Effector CD8-positive, alpha-beta T cell (primary cell): ENCODE measurements around the gene PCDH9.
"Not testable (repeated sequence)": the region's sequence is repeated elsewhere in the genome, so short reads cannot be mapped to it uniquely, and the experiment has no call there.

Source experiments
- DNase-seq: peaks from one replicate; lab custom pipeline; 2025; lab: John Stamatoyannopoulos, UW

PCDH9 gene

DNA sequence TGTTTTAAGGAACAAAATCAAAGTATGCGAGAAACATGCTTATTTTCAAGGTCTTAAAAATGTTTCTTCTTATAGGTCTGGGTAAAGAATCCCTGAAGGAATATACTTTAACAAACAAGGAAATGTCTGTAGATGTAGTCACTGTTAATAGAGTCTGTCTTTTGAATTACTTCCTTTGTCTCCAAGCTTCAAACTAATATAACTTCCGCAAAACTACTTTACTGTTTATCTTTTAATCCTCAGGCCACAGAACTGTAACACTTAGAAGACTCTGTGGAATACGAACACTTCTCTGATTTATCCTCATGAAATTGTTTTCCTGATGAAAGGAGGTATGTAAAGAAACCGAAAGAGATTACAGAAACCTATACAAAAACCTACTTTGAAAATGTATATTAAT, 316.0 kb downstream of the PCDH9 start:
- no peak for DNase-seq

DNA sequence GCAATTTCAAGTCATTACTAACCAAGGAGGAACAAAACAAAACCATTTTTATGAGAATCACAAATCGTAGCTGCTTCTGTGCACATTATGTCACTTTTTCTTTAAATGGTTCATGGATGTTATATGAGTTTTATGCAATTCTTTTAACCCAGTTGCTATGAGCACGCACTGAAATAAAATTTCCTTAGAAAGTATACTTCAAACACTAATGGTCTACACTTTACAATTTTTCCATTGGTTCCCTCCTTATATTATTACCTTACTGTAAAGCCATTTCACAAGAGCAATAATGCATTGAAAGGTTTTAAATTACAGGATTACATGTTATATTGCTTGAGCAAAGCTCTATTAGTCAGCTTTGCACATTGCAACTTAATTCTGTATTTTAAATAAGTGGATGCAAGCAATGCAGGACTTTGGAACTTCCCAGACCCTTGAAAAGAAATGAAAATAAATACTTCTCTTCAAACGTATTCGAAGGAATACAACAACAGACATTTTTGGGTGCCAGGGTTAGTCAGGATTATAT, 318.7 kb downstream of the PCDH9 start:
- no peak for DNase-seq

DNA sequence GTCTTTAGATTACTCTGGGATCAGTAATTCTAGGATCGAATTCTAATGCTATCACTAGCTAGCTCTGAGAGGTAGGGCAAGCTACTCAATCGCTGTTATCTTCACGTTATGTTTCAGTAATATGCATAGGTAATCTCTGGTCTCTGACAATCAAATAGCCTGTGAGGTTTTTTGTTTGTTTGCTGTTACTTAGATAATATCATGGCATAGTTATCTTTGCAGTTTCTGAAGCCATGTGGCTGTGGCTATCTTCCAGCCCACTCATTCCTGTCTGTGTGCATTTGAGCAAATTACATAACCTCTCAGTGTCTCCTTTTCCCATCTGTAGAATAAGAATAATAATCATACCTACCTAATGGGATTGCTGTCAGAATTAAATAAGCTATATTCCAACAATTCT, 330.2 kb downstream of the PCDH9 start:
- no peak for DNase-seq

DNA sequence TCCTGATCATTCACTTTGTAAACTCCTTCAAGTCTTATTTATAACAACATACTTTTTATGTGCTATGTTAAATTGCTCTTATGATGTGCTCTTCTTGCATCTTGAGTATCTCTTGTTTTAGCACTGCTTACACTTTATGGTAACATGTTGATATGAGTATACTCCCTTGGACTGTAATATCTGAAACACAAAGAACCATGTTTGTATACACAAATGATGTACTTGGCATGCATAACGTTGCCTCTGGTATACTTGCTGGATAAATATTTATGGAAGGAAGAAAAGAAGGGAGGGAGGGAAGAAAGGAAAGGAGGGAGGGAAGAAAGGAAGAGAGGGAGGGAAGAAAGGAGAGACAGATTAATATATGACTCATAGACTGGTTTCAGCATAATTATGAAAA, 333.2 kb downstream of the PCDH9 start:
- DNase-seq, result no peak

DNA sequence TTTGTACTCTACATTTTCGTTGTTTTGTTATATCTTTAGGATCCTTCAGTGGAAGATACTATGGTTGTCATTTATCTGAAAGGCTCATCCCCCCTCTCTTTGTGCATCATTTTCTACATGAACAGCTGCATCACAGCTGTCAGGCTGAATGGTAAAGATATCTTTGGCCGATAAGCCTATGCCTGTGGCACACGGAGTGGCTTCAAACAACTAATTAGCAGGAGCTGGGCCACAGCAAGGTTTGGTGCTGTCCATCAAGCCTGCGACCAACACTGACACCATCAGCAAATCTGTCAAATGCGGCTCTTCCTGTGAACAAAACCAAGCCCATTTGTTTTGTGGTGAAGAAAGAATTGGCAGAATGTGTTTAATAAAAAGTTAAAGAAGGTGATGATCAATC, 334.4 kb downstream of the PCDH9 start:
- DNase-seq, result no peak

DNA sequence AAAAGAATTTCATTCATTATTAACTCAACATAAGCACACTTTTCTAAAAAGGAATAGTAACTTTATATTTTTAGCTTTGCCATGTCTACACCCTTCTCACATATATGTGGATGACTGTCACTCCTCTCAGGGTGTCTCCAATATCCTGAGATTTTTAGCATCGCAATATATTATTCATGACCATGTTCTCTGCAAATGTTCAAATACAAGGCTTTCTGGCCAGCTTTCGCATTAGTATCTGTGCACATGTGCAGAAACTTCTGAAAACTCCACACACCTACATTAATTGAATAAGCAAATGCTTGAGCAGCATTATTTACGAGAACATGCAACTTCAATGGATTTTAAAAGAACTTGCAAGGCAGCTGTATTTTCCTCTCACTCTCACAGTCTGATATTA, 334.8 kb downstream of the PCDH9 start:
- no peak for DNase-seq

DNA sequence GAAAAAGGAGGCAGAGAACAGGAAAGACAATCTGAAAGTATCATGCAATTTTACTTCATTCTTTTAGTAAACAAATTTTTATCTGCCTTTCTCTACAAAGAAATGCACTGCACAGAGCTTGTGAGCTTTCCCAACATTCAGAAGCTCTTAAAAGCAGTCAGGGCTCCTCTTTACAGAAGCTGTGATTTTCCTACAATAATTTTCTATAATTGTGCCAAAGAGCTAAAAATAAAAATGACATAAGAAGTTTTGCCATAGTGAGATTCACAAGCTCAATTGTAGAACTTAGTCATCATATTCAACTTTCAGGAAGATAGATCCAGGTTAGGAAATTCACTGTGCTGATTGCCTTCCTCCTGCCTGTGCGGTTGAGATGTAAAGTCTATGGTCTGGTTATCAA, 341.4 kb downstream of the PCDH9 start:
- no peak for DNase-seq

DNA sequence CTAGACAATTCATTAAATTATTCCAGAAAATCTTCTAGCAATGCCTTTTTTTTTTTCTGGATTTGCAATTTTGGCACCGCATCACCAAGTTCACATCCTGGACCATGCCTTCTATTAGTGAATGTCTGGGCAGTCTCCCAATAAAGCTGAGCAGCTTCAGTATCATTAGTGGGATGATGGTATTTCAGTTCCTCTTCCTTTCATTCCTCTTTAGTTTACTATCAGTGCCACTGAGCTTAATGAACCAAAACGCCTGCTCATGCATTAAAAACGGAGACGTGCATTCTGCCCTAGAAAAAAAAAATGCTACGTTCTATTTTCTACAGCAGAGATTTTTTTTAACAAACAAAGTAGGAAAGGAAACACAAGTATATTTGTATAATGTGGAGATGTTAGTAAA, 343.0 kb downstream of the PCDH9 start:
- DNase-seq, result no peak

DNA sequence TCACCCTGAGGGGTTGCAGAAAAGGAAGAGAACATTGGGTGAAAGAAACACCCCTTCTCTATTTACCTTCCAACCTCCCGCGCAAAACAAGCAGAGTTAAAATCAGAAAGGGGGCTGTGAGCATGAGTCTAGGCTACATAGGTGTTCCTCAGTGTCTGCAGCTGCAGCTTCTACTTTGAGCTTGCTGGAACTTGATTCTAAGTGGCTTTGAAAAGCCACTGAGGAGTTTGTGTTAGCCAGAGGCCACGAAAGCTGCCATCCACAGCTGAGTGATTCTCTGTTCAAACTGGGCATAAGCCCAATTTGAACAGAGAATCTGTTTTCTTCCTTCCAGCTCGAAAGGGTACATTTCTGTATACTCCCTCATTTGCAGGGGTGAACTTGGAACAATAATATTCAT, 343.9 kb downstream of the PCDH9 start:
- no peak for DNase-seq

DNA sequence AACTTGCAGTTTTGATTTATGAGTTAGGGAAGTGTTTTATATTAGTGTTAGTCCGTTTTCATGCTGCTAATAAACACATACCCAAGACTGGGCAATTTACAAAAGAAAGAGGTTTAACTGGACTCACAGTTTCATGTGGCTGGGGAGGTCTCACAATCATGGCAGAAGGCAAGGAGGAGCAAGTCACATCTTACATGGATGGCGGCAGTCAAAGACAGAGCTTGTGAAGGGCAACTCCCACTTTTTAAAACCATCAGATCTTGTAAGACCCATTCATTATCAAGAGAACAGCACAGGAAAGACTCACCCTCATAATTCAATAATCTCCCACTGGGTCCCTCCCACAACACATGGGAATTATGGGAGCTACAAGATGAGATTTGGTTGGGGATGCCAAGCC, 349.0 kb downstream of the PCDH9 start:
- not testable (repeated sequence) for DNase-seq

DNA sequence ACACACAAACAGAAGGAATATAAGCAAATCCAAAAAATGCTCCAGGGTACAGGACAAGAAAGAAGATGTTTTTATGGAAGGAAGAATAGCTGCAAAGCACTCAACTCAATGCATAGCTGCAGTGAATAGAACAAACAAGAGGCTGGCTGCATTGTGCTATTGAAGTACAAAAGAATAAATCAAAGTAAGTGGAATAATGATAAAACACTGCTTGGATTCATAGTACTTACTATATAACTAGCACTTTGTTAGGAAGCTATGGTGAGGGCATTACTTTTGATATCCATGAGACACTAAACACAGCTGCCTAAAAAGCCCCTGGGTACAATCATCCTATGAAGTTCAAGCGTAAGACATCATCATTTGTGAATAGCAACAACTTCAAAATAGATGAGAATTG, 350.1 kb downstream of the PCDH9 start:
- DNase-seq, result no peak

DNA sequence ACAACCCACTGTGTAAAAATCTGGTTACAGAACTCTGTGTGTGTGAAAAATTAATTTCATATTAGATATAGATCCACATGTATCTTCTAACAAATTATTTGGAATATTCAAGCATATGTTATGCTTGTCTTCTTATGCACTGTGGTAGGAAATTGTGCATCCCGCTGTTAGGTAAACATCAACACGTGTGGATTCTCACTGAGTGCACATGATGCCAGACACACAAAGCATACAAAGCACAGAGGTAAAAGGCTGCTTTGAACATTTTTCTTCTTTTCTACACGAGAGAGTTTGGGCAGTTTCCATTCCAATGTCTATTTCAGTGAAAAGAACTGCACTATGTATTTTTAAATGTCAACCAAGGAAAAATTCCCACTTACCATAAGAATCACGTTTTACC, 354.9 kb downstream of the PCDH9 start:
- DNase-seq, result no peak

DNA sequence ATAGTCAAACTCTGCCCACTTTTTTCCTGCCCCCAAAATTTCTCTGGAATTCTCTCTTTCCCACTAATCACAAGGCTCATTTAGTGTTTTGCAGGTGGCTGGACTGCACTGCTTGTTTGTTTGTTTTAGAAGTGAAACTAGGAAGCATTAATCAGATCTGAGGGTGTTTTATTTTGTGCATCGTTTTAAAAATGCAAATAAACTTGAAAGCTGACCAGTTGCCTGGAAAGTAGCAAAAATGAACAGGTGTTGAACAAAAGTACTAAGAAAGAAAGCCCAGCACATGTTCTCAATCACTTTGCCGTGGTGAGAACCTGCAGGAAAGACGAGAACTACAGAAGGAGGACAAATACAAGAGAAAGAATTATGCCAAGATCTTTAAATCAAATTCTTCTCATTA, 365.5 kb downstream of the PCDH9 start:
- DNase-seq, result no peak

DNA sequence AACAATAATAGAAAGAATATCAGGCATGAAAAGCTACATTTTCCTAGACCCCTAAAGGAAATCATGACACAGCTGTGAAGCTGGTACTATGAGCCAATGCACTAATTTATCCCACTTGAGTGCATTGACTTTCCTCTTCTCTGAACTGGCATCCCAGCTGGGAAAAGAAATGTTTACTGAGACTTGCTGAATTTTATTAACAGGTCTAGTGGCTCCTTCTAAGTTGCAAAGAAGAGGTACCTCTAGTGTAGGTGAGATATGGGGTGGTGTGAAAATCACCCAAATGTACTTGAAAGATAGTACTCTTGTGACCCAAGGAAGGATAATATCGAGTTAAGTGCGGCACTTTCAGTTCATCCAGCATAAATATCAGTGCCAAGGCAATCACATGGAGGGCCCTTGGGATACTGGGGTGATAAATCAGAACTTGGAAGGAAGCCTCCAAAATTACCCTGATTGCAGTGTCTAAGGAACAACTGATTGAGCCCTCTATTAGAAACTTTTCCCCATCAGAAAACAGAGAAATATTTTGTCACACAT, 369.2 kb downstream of the PCDH9 start:
- DNase-seq, result no peak

DNA sequence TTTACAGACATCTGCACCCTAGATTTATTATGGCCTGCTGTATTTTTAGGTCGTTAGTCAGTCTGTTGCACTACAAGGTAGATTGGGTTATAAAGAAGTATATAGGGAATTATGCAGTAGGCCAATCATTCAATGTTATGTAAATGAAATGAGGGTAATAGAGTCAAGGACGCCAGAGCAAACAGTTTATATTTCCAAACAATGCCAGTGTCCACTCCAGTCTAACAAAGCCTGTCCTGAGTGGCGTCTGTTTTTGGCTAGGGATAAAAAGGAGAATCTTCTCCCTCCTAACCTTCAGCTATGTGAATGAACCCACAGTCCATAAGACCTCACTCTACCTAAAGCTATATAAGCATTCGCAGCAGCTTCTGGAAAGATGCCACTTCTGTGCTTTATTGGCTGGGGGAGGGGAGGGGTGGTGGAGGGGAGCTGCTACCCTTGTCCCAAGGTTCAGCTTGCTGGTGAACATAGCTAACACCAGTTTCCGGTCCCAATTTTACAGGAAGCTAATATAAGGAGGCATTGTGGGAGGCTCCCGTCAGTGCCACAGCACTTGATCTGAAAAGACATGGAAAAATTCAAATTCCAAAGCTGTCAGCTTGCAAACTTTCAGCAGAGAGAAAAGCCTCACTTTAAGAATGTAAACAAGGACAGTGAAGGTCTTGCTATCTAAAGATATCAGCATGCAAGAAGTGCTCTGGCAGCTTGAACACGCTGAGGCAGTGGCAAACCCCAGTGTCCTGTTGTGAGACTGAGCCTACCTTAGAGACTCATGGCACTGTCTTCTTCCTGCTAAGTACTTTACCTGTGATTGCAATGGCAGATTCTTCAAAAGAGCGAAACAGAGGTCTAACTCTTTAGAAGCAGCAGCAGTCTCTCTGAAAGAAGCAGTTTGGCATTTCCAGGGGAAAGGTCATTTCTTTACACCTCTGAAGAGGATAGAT, 369.9 kb downstream of the PCDH9 start:
- DNase-seq, result no peak

DNA sequence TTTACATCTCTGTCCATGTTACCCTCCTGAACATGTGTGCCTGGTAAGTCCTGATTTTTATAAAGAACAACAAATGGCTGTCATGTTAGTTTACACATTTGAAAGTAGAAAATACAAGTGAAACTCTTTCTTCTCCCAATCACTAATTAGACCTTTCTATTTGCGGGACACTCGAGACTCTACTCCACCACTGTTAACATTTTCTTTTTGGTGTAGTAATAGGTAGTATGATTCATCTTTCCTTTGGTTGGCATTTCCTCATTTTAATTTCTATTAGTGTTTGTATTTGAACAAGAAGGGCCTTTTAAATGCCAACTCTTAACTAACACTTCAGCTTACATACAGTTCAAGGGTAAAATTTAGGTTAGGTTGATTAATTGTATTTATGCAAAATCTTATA, 371.1 kb downstream of the PCDH9 start:
- DNase-seq, result no peak

DNA sequence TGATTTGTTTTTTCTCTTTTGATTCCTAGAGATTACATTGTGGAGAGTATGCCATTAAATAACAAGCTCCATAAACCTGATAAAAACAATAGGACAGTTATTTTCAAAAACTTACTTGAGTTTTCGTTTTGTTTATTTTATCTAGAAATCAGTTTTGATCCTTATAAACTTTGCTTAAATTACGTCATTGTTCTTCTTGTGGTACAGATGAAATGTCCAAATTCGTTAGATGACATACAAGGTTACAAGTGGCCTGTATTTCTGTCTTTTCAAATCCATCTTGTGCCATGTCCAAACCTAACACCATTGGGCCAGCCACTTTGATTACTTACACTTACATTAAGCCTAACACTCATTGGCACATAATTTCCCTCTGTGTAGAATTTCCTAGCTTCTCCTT, 372.0 kb downstream of the PCDH9 start:
- no peak for DNase-seq

DNA sequence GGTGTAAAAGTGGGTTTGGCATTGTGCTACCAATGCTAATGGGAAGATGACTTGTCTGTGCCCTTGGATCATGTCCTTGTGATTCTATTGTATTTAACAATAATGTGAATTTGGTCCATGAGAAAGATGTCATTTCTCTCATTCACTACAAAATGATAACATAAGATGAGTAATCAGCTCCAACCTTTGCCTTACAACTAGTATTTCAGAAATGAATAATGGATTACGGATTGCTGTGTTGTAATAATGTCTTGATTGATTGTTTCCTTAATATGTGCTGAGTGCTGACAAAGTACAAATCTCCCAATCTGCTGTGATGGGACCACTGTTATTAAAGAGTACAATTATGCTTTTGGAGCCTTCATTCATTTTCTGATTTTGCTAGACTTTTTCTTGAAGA, 375.0 kb downstream of the PCDH9 start:
- no peak for DNase-seq

DNA sequence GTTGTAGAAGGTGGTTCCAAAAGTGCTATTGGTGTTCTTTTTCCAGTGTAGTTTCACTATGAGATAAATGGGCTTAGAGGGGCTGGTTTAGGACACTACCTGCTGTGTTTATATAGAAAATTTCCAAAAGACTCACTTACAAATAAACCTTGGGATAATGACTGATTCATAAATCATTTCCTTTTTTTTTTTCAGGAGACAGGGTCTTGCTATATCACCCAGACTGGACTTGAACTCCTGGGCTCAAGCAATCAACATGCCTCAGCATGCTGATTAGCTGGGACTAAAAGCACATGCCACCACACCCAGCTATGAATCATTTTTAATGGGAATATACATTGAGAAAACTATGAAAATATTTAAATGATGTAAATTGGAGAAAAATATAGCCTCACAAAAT, 376.6 kb downstream of the PCDH9 start:
- no peak for DNase-seq

DNA sequence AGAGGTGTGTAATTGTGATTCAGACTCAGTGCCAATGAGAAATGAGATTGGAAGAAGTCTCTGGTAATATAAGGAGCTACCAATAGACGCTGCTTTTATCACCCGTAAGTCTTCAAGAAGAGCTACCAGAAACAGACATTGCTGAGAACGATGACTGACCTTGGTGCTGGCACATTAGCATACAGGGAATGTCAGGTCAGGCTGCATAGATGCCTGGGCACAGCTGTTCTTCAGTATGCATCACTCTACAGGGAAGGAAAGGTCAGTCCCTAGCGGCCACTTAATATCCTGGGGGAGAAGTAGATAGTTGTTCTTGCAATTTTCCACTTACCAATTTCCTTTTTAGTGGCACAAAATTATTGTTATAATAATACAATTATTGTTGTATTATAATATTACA, 380.4 kb downstream of the PCDH9 start:
- DNase-seq, result no peak

DNA sequence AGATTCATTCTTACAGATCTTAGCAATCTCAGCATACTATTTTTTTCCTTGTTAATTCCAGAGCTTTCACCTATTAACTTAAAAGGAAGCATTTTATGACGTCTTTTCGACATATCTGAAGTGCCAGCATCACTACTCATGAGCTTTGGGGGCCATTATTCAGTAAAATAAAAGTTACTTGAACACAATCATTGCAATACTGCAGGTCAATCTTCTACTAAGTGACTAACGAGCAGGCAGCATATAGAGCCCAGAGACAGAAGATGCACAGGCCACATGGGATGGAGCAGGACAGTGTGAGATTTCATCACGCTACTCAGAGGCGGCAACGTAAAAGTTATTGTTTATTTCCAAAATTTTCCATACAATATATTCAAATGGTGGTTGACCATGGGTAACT, 382.6 kb downstream of the PCDH9 start:
- DNase-seq, result no peak

DNA sequence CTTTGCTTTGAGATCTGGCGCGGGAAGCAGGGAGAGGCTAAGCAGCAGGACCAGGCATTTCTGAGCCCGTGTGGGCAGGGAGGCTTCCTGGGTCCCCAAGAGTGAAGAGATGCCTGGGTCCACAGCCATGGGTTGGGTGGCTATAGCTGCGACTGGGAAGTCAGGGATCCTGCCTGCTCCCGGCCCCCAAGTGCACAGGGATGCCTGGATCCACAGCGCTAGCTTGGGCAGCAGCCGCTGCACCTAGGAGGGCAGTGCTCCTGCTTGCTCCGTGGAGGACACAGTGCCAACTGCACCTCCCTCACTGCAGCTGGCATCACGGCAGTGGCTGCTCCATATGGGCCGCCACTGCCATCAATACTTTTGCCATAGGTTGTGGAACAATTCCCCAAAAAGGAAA, 384.7 kb downstream of the PCDH9 start:
- no peak for DNase-seq

DNA sequence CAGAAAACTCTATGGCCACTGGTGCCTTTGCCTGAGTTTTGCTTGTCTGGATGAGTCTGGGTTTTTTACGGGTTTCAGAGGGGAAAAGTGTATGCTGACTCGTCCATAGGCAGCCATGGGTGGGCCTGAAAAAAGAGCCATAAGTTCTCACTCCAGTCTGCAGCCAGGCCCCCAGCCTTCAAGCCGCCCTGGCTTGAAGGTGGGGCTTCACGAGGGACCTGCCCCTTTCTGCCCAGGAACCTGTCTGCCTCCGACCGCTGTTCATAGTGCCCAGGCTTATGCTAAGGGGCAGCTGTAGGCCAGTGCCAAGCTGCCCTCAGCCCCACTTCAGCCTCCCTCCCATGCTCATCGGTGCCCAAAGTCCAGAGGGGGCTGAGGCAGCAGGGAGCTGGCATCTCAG, 385.2 kb downstream of the PCDH9 start:
- no peak for DNase-seq

DNA sequence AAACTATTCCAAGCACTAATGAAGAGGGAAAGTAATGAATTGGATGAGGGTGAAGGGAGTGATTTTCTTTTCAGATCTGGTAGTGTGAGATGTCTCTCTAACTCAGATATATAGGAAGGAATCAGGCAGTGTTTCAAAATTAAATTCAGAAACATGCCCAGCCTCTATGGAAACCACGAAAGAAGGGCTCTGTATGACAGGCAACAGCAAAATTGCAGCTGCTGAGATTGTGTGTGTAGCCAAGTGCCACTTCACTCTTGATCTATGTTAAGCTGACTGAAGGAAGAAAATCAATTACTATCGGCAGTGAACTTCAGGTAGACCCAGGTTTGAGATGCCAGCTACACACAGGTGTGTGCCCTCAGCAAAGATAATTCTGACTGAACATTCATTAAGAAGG, 387.4 kb downstream of the PCDH9 start:
- DNase-seq, result no peak
